Lung (tissue), 12 donors: ENCODE results near the gene ABCA12. TPM values are rescaled to one million over a fixed set of nuclear protein-coding genes. Genes with fewer than 3 reads are reported as not detected.

Experiments
- ATAC-seq: fragments of 200-7000 bp; cut with Tn5 transposase; one replicate; pipeline ENCODE4 v1.9.1; 2020; ENCODE audit warnings: moderate number of reproducible peaks; ENCODE audit not compliant: insufficient read depth, low FRiP score
- DNase-seq, 3 donors: peaks; one replicate each; pipeline ENCODE4 v3.0.0-alpha.2; 2013 to 2017
- H3K27ac ChIP-seq, 2 donors: one replicate each; pipeline ENCODE4 v1.5.1; 2013; ENCODE audit warnings: mild to moderate bottlenecking in 2 of 2, moderate library complexity in 2 of 2, control low read depth in 1 of 2, inconsistent platforms in 1 of 2, low read depth in 1 of 2, low read length in 1 of 2
- H3K27me3 ChIP-seq, 3 donors: one replicate each; pipeline ENCODE4 v1.5.1; 2013; ENCODE audit warnings: low read length in 2 of 3; ENCODE audit not compliant: control insufficient read depth in 3 of 3, insufficient read depth in 3 of 3
- H3K36me3 ChIP-seq, 4 donors: one replicate each; pipeline ENCODE4 v1.5.1; 2013; ENCODE audit warnings: low read length in 4 of 4, mild to moderate bottlenecking in 1 of 4, moderate library complexity in 1 of 4; ENCODE audit not compliant: control insufficient read depth in 4 of 4, insufficient read depth in 4 of 4
- H3K4me1 ChIP-seq, 5 donors: one replicate each; pipeline ENCODE4 v1.5.1; 2013; ENCODE audit warnings: low read length in 5 of 5, mild to moderate bottlenecking in 2 of 5, moderate library complexity in 1 of 5; ENCODE audit not compliant: control insufficient read depth in 5 of 5, insufficient read depth in 5 of 5
- H3K4me3 ChIP-seq: one replicate; pipeline ENCODE4 v1.5.1; 2013; ENCODE audit warnings: mild to moderate bottlenecking, control low read depth, moderate library complexity
- H3K9ac ChIP-seq, 2 donors: one replicate each; pipeline ENCODE4 v1.5.1; 2013; ENCODE audit warnings: low read length in 2 of 2, control low read depth in 1 of 2; ENCODE audit not compliant: insufficient read depth in 1 of 2
- H3K9me3 ChIP-seq, 4 donors: one replicate each; pipeline ENCODE4 v1.5.1; 2013; ENCODE audit warnings: low read length in 3 of 4, mild to moderate bottlenecking in 1 of 4, moderate library complexity in 1 of 4; ENCODE audit not compliant: control insufficient read depth in 4 of 4, insufficient read depth in 3 of 4
- WGBS, 2 donors: extraction: QIAGEN DNeasy Blood & Tissue Kit; methylation state at CpG; one replicate each; pipeline ENCODE4 v1.1.7; 2013; 5-methylcytosine and 5-hydroxymethylcytosine counted together
- polyA plus RNA-seq, 2 donors: library from polyadenylated mRNA; stranded (reverse); fragments of 200-250 nt; gene quantifications; one replicate each; pipeline ENCODE4 v1.2.1, GENCODE V29; 2013
- total RNA-seq, 2 donors: library from RNA; depleted of rRNA in 1 of 2; stranded (reverse); fragments of >200 nt in 1 of 2; gene quantifications; one replicate each; pipeline ENCODE4 v1.2.1, GENCODE V29; 2014 to 2021
- TF ChIP-seq, protein P1 (sequence below): IDR thresholded peaks from 2 replicates; pipeline ENCODE4 v1.5.1; 2012; ENCODE audit warnings: mild to moderate bottlenecking; ENCODE audit errors: control extremely low read depth, extremely low read depth
- donor health status: control.
- donor health status: control.
- donor health status: Bipolar disorder and iron deficiency.
- donor health status: healthy.
- donor health status: DM: yes; HTN: yes; CAD: no.

Gene ABCA12
- total and polyA plus RNA-seq, 4 donors: 0.06 to 2.2 (median 0.19) TPM

DNA sequence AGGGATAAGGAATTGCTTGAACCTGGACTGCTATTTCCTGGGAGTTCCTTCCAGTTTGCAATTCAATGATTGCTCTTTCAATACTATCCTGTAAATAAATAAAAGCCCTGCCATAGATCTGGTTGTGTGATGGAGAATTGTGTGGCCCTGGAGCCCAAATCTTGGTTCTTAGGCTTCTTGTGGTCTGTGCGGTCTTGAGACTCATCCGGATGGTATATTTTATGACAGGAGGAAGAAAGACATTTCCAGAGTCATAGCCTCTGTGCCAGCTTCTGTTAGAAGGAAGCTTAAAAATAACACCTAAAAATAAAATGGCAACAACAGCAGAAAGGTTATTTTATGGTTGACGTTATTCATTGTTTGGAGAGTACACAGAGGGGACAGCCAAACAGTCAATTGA lies 137.7 kb downstream of the ABCA12 start:
- no peak for ATAC-seq
- TF ChIP-seq, protein P1, sequence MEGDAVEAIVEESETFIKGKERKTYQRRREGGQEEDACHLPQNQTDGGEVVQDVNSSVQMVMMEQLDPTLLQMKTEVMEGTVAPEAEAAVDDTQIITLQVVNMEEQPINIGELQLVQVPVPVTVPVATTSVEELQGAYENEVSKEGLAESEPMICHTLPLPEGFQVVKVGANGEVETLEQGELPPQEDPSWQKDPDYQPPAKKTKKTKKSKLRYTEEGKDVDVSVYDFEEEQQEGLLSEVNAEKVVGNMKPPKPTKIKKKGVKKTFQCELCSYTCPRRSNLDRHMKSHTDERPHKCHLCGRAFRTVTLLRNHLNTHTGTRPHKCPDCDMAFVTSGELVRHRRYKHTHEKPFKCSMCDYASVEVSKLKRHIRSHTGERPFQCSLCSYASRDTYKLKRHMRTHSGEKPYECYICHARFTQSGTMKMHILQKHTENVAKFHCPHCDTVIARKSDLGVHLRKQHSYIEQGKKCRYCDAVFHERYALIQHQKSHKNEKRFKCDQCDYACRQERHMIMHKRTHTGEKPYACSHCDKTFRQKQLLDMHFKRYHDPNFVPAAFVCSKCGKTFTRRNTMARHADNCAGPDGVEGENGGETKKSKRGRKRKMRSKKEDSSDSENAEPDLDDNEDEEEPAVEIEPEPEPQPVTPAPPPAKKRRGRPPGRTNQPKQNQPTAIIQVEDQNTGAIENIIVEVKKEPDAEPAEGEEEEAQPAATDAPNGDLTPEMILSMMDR: no peak
- no peak for DNase-seq
- Histone ChIP-seq H3K9ac (no peak overlapping the region), H3K36me3 (no peaks in the 10 kb centered on the region), H3K9me3 (no peaks in the 10 kb centered on the region), H3K27me3 (no peaks in the 10 kb centered on the region), H3K4me1 (no peaks in the 10 kb centered on the region), H3K27ac (no peak overlapping the region), H3K4me3 (no peak overlapping the region)
- 52 to 61% methylated on average over 3 of the region's 3 CpGs for WGBS, 2 donors

DNA sequence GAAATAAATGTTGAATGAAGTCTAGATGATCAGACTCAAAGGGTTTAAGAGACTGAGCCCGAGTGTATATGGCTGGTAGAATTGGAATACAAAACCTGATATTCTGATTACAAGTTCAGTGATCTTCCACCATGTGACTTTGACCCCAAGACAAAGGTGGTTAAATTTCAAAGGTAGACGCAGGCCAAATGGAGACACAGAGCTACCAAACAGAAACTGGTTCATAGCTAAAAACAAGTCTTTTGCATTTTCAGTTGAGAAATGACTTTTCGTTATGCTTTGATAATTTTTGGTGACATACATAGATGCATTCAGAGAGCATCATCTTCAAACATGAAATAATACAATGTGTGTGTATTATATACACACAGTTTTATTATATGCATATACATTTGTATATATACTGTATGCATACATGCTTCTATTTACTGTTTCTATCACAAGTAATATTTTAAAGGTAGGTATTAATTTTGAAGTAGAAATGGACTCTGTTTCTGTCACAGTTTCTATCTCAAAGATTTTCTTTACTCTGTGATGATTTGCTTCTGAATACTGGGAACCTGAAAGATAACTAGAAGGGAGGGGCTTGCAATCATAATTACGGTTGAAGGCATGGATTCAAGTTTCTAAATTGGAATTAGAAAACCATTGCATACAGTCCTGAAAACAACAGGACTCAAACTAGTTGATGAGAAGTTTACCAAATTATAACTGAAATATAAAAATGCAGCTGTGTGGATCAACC lies 142.3 kb downstream of the ABCA12 start:
- Histone ChIP-seq H3K27me3 (peaks cover 0 to 3% (median 0%) of the 10 kb centered on the region in 3 donors), H3K9ac (no peak overlapping the region), H3K4me1 (no peaks in the 10 kb centered on the region), H3K4me3 (no peak overlapping the region), H3K27ac (no peak overlapping the region), H3K36me3 (no peaks in the 10 kb centered on the region), H3K9me3 (no peaks in the 10 kb centered on the region)
- 86 to 92% methylated on average over 4 of the region's 4 CpGs for WGBS, 2 donors
- DNase-seq: no peak
- TF ChIP-seq, protein P1: no peak
- ATAC-seq: no peak

DNA sequence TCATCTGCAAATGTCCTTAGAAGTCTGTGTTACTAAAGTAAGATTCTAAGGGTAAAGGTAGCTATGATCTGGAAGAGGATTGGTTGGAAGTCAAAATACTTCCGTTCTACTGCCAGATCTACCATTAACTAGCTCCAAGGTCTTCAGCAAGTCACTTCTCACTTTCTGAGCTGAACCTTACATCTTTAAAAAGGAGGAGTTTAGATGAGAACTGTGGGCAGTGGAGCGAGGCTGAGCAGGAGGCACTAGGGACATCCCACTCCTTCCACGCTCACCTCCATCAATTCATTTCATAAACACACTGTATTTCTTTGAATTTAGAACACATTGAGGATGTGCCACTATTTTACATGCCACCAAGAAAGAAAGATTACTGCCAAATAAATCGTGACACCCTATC lies 143.0 kb downstream of the ABCA12 start:
- Histone ChIP-seq H3K9ac (no peak overlapping the region), H3K27me3 (peaks cover 0 to 3% (median 0%) of the 10 kb centered on the region in 3 donors), H3K4me3 (no peak overlapping the region), H3K36me3 (no peaks in the 10 kb centered on the region), H3K4me1 (no peaks in the 10 kb centered on the region), H3K9me3 (no peaks in the 10 kb centered on the region), H3K27ac (no peak overlapping the region)
- ATAC-seq: no peak
- WGBS, 2 donors: 88 to 89% methylated on average over 4 of the region's 4 CpGs
- DNase-seq: no peak
- TF ChIP-seq, protein P1: no peak

- TF ChIP-seq, protein P1: no peak
- H3K9me3 ChIP-seq: no peaks in the 10 kb centered on the region
- no peaks in the 10 kb centered on the region for H3K4me1 ChIP-seq
- DNase-seq (no peak), ATAC-seq (no peak)
- no peaks in the 10 kb centered on the region for H3K36me3 ChIP-seq
- no peak overlapping the region for H3K9ac ChIP-seq
- 83 to 85% methylated on average over 4 of the region's 4 CpGs for WGBS, 2 donors
- peaks cover 0 to 3% (median 0%) of the 10 kb centered on the region in 3 donors for H3K27me3 ChIP-seq
- H3K27ac ChIP-seq: no peak overlapping the region
- H3K4me3 ChIP-seq: no peak overlapping the region
These were observed 145.5 kb downstream of the ABCA12 start for GRCh38 chr2:214992911-214993310.
